OCI-LY1 (cell line): ENCODE data around the gene E4F1.

Experiments
- CTCF ChIP-seq: fragments of 200-600 bp; sonication (generic), shearing (Covaris generic); IDR thresholded peaks from 2 replicates; pipeline ENCODE4 v1.5.1; 2017; ENCODE audit warnings: mild to moderate bottlenecking, antibody characterized with exemption, low read length, moderate library complexity, mixed read lengths
- EZH2 ChIP-seq: fragments of 200-600 bp; sonication (generic), shearing (Covaris generic); IDR thresholded peaks from 2 replicates; pipeline ENCODE4 v1.8.0; 2017; ENCODE audit warnings: borderline replicate concordance, mixed run types, mild to moderate bottlenecking, antibody characterized with exemption, low read length, moderate library complexity, mixed read lengths

GRCh38 chr16:2282866-2283555, 59.6 kb downstream of the E4F1 start:
- TF ChIP-seq CTCF (no peak), EZH2 (no peak)
